GM23248 (cell line): ENCODE data around the gene SERPINB8.
"Not testable (repeated sequence)": the region's sequence is repeated elsewhere in the genome, so short reads cannot be mapped to it uniquely, and the experiment has no call there.

Experiments used
- EZH2 ChIP-seq: fragments of 200-600 bp; sonication (generic); IDR thresholded peaks from 2 replicates; pipeline ENCODE4 v1.6.1; 2018; ENCODE audit warnings: antibody characterized with exemption, mild to moderate bottlenecking; ENCODE audit not compliant: insufficient read depth, poor library complexity, severe bottlenecking
- EZH2phosphoT487 ChIP-seq: fragments of 200-600 bp; sonication (generic); IDR thresholded peaks from 2 replicates; pipeline ENCODE4 v1.6.1; 2018; ENCODE audit warnings: antibody characterized with exemption, moderate library complexity, mild to moderate bottlenecking, low read depth; ENCODE audit not compliant: insufficient read depth

- not testable (repeated sequence) for TF ChIP-seq EZH2phosphoT487, EZH2
These were observed 29.3 kb upstream of the SERPINB8 start for GRCh38 chr18:63940543-63941050.
